ENCODE measurements around the gene ARMC10. TPM values are rescaled to one million over a fixed set of nuclear protein-coding genes. Genes with fewer than 3 reads are reported as not detected.

ARMC10 gene
- total and polyA plus RNA-seq, 2 experiments from 2014 or later, result 43.4 to 48.2 TPM

GRCh38 chr7:103140685-103141084, 65.7 kb downstream of the ARMC10 start:
- Histone ChIP-seq H3K4me1 (ENCODE audit: insufficient read depth) (peaks cover 16% of the 10 kb centered on the region), H3K27me3 (ENCODE audit: insufficient read depth) (no peaks in the 10 kb centered on the region), H3K27ac (ENCODE audit: low read depth) (no peak overlapping the region), H3K79me2 (replicated peaks; ENCODE audit: insufficient read depth) (peaks cover 32% of the 10 kb centered on the region), H3K9me2 (ENCODE audit: insufficient read depth) (no peaks in the 10 kb centered on the region), H4K20me1 (replicated peaks; ENCODE audit: insufficient read depth) (no peaks in the 10 kb centered on the region), H3K4me2 (no peak overlapping the region), H3F3A (replicated peaks; ENCODE audit: low read depth) (no peaks in the 10 kb centered on the region), H3K4me3 (no peak overlapping the region), H2AFZ (no peak overlapping the region), H3K36me3 (ENCODE audit: insufficient read depth) (no peaks in the 10 kb centered on the region)
- Mint-ChIP-seq H3K27ac (no peak overlapping the region), H3K36me3 (ENCODE audit: low read depth) (peaks cover 12% of the 10 kb centered on the region), H3K27me3 (ENCODE audit: insufficient read depth, low read depth, poor library complexity) (no peaks in the 10 kb centered on the region), H3K4me3 (no peak overlapping the region), H3K9me3 (no peaks in the 10 kb centered on the region), H3K4me1 (peaks cover 17% of the 10 kb centered on the region)
- no peak for TF ChIP-seq ZNF462 (CRISPR knock-in tag; IDR thresholded peaks at IDR 0.05)
- TF ChIP-seq ZNF114 (CRISPR knock-in tag; IDR thresholded peaks at IDR 0.05), result no peak
- TF ChIP-seq, protein P1, sequence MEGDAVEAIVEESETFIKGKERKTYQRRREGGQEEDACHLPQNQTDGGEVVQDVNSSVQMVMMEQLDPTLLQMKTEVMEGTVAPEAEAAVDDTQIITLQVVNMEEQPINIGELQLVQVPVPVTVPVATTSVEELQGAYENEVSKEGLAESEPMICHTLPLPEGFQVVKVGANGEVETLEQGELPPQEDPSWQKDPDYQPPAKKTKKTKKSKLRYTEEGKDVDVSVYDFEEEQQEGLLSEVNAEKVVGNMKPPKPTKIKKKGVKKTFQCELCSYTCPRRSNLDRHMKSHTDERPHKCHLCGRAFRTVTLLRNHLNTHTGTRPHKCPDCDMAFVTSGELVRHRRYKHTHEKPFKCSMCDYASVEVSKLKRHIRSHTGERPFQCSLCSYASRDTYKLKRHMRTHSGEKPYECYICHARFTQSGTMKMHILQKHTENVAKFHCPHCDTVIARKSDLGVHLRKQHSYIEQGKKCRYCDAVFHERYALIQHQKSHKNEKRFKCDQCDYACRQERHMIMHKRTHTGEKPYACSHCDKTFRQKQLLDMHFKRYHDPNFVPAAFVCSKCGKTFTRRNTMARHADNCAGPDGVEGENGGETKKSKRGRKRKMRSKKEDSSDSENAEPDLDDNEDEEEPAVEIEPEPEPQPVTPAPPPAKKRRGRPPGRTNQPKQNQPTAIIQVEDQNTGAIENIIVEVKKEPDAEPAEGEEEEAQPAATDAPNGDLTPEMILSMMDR (conservative IDR thresholded peaks at IDR 0.05; ENCODE audit: low read depth in 2 of 2), result no peak
- TF ChIP-seq EZH2phosphoT487 (IDR thresholded peaks at IDR 0.05; ENCODE audit: unreplicated experiment), result no peak
- no peak for TF ChIP-seq POLR2AphosphoS5 (IDR thresholded peaks at IDR 0.05; ENCODE audit: low read depth)
- TF ChIP-seq, protein P2, sequence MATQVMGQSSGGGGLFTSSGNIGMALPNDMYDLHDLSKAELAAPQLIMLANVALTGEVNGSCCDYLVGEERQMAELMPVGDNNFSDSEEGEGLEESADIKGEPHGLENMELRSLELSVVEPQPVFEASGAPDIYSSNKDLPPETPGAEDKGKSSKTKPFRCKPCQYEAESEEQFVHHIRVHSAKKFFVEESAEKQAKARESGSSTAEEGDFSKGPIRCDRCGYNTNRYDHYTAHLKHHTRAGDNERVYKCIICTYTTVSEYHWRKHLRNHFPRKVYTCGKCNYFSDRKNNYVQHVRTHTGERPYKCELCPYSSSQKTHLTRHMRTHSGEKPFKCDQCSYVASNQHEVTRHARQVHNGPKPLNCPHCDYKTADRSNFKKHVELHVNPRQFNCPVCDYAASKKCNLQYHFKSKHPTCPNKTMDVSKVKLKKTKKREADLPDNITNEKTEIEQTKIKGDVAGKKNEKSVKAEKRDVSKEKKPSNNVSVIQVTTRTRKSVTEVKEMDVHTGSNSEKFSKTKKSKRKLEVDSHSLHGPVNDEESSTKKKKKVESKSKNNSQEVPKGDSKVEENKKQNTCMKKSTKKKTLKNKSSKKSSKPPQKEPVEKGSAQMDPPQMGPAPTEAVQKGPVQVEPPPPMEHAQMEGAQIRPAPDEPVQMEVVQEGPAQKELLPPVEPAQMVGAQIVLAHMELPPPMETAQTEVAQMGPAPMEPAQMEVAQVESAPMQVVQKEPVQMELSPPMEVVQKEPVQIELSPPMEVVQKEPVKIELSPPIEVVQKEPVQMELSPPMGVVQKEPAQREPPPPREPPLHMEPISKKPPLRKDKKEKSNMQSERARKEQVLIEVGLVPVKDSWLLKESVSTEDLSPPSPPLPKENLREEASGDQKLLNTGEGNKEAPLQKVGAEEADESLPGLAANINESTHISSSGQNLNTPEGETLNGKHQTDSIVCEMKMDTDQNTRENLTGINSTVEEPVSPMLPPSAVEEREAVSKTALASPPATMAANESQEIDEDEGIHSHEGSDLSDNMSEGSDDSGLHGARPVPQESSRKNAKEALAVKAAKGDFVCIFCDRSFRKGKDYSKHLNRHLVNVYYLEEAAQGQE (IDR thresholded peaks at IDR 0.05; ENCODE audit: unreplicated experiment), result no peak
- TF ChIP-seq ETS1 (IDR thresholded peaks at IDR 0.05), result no peak
- TF ChIP-seq EZH2 (IDR thresholded peaks at IDR 0.05; ENCODE audit: low read depth, unreplicated experiment), result no peak
- no peak for TF ChIP-seq CREB1 (CRISPR knock-in tag; IDR thresholded peaks at IDR 0.05; ENCODE audit: low read depth)
- no peak for TF ChIP-seq STAT1 (IDR thresholded peaks at IDR 0.05; ENCODE audit: unreplicated experiment)
- no peak for TF ChIP-seq ZNF331 (CRISPR knock-in tag; IDR thresholded peaks at IDR 0.05; ENCODE audit: low read depth)
- no peak for TF ChIP-seq NANOG (IDR thresholded peaks at IDR 0.05; ENCODE audit: borderline replicate concordance)
- no peak for TF ChIP-seq JUNB (IDR thresholded peaks at IDR 0.05; ENCODE audit: unreplicated experiment)
- ATAC-seq (no peak), DNase-seq (ENCODE audit: low spot score) (no peak)
